ENCODE data around the gene SDE2. TPM values are rescaled to one million over a fixed set of nuclear protein-coding genes. Genes with fewer than 3 reads are reported as not detected.
A peak's percentile ranks its signal among the peaks of the same experiment; 100 is the strongest.
"Not testable (repeated sequence)": the region's sequence is repeated elsewhere in the genome, so short reads cannot be mapped to it uniquely, and the experiment has no call there.

SDE2 gene
- 39.7 TPM for total RNA-seq

- DNase-seq, result peak; percentile 100
Observed at GRCh38 chr1:225999227-225999911, at the start of gene SDE2. SDE2 (minus strand) TSS chr1:225999343; CDS start chr1:225999312, 31 bp downstream.

DNA sequence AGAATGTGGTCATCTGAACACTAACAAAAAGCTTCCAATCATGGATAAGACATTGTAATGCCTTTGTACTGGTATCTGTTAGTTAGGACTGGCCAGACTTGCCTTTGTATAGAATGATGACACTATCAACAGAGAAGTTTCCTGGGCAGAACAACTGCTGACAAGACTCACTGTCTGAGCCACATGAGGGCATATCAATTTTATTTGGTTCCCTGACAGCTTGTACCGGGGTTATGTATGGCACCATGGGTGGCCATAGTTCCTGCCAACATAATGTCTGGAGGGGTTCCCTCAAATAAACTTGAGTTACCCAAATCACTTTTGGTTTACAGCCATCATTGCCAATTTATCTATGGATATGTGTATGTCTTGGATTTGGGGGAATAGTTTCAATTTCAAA is 49.7 kb upstream of the SDE2 start:
- DNase-seq, result no peak

DNA sequence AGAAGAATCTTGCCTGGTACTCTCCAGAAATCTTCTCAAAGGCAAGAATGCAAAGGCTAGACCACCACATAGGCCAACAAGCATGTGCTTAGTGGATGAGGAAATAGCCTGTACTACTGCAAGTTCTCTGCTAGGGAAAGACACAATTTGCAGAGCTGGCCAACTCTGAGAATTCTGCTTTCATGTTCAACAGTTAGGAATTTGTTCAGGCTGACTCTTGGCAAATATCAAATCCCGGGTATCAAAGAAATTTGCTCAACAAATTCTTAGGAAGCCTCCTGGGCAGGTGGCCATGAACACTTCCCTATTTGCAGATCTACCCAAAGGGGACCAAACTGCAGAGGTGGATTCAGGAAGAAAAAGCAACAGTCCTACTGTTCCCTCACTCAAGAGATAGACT is 48.4 kb upstream of the SDE2 start:
- no peak for DNase-seq

DNA sequence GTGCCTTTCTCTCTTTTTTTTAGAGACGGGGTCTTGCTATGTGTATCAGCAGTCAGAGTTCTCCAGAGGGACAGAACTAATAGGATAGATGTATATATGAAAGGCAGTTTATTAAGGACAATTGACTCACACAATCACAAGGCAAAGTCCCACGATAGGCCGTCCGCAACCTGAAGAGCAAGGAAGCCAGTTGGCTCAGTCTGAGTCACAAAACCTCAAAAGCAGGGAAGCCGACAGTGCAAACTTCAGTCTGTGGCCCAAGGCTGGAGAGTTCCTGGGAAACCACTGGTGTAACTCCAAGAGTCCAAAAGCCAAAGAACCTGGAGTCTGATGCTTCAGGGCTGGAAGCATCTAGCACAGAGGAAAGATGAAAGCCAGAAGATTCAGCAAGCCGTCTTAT is 47.1 kb upstream of the SDE2 start:
- DNase-seq, result no peak

DNA sequence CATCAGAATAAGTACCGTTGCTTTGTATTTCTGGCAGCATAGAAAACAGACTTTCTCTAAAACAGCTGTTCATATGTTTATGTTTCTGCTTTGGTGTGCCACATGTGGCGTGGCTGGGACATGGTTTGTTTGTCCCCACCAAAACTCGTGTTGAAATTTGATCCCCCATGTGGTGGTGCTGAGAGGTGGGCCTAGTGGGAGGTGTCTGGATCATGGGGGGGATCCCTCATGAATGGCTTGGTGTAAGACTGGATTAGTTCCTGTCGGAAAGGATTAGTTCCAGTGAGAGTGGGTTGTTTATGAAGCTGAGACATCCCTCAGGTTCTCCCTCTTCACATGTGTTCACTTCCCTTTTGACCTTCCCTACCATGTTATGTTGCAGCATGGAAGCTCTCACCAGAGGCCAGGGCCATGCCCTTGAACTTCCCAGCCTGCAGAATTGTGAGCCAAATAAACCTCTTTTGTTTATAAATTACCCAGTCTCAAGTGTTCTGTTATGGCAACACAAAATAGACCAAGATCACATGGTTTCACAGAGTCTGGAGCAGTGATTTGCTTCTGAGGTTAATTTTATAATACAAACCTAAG is 45.5 kb upstream of the SDE2 start:
- DNase-seq, result peak; percentile 26

DNA sequence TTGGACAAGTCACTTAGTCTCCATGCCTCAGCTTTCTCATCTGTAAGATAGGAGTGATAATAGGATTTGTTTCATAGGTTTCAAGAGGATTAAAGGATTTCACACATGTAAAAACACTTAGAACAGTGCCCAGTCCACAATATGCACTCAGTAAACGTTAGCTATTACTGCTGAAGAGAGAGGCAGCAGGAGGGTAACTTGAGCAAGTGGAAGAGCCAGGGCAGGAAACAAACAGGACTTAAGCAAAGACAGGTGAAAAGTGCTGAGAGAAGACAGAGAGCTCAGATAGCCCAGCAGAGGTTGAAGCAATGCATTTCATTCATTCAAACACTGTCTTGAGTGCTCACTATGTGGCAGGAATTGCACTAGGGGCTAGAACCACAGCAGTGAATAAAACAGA is 42.3 kb upstream of the SDE2 start:
- DNase-seq, result no peak

- DNase-seq, result no peak
Observed at GRCh38 chr1:226038661-226039060, 39.5 kb upstream of the SDE2 start.

DNA sequence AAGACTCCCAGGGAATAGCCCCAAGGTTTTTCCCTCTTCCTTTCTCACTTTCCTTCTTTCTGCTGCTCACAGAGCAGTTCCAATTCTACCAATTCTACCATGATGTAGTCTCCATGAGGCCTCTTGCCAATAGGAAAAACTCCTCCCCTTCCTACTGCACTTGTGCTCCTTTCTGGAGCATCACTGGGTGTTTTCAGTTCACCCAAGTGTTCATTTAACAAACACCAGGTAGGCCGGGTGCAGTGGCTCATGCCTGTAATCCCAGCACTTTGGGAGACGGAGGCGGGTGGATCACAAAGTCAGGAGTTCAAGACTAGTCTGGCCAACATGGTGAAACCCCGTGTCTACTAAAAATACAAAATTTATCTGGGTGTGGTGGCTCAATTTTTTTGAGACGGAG is 36.8 kb upstream of the SDE2 start:
- no peak for DNase-seq

DNA sequence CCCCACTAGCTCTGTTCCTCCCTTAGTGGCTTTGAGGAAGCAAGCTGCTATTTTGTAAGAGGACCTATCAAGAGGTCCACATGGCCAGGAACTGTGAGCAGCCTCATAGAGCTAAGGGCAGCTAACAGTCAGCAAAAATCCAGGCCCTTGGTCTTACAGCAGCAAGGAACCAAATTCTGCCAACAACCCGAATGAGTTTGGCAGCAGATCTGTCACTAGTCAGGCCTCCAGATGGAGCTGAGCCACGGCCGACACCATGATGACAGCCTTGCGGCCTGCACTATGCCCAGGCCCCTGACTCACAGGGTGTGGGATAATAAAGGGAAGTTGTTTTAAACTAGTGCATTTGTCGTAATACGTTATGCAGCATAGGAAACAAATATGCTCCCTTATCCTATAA is 35.3 kb upstream of the SDE2 start:
- DNase-seq, result peak; percentile 83

DNA sequence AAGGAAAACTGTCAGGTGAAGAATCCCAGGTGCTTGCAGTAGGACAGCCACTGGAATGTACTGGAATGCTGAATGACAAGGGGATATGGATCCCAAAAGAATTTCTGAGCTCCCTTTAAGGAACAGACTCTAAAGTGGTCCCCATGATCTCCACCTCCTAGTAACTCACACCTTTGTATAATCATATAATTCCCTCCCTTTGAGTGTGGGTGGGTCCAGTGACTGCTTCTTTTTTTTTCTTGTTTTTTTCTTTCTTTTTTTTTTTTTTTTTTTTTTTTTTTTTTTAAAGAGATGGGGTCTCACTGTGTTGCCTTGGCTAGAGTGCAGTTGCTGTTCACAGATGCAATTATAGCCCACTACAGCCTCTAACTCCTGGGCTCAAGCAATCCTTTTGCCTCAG is 34.8 kb upstream of the SDE2 start:
- DNase-seq, result no peak

GRCh38 chr1:226033582-226033981 is 34.4 kb upstream of the SDE2 start:
- no peak for DNase-seq

GRCh38 chr1:226029568-226030225 is 30.6 kb upstream of the SDE2 start:
- DNase-seq, result no peak

DNA sequence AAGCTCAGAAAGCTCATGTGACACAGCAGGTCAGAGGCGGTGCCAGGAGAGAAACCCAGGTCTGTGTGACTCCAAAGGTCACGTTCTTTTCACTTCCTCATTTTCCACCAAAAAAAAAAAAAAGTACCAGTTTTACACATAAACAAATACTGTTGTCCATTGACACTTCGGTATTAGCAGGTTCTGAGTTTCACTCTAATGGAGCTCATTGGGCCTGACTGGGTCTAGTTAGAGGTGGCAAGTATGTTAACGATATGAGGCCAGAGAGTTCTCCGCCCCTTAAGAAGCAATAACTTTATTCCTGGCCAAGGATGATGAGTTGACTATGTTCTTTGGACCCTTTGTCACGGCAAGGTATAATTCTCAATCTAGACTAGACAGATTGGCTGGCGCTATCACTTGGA is 30.0 kb upstream of the SDE2 start:
- DNase-seq, result no peak

GRCh38 chr1:226027538-226028217 is 28.5 kb upstream of the SDE2 start:
- no peak for DNase-seq

DNA sequence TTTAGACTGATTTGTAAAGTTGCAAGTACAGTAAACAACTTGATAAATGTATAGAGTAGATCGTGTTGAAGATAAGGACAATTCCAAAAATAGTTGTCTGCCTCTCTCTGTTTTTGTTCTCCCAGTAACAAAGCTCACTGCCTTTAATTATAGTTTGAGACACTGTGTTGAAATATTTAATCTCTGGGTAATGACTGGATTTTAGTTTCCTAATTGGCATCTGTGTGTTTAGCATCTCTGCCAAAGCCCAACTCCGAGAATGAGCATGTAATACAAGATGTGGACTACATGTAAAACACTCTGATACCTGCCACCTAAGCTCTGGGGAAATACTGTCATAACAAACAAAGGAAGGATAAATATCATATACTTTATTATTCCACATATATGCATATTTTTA is 27.7 kb upstream of the SDE2 start:
- no peak for DNase-seq

GRCh38 chr1:226023735-226024134 is 24.6 kb upstream of the SDE2 start:
- DNase-seq, result no peak

- DNase-seq, result no peak
Observed at GRCh38 chr1:226021801-226022200, 22.7 kb upstream of the SDE2 start.

GRCh38 chr1:226021401-226021800 is 22.3 kb upstream of the SDE2 start:
- DNase-seq, result no peak

GRCh38 chr1:226019572-226019971 is 20.4 kb upstream of the SDE2 start:
- no peak for DNase-seq

DNA sequence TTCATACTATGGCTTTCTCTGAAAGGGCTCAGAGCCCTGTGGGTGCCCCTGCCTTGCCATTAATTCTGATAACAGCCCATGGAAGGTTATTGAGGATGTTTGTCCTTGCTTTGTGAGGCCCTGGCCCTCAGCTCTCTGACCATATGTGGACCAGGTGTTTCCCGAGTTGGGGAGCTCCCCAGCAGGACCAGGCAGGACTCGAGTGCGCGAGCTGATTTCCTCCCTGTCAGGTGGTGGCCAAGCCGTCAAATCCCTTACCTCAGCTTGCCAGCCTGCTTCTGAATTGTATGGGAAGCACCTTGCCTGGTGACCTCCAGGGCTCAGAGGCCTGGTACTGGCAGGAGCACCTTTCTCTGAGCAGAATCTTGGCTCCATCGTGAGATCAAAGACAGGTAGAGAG is 17.9 kb upstream of the SDE2 start:
- no peak for DNase-seq

- no peak for DNase-seq
Observed at GRCh38 chr1:226009650-226010044, 10.5 kb upstream of the SDE2 start.

GRCh38 chr1:226007126-226007892 is 8.2 kb upstream of the SDE2 start:
- DNase-seq, result not testable (repeated sequence)

- no peak for DNase-seq
Observed at GRCh38 chr1:226006686-226007085, 7.5 kb upstream of the SDE2 start.

All from tongue (tissue), 2 donors.